Natural killer cell (primary cell): ENCODE data around the gene FGD2. TPM values are rescaled to one million over a fixed set of nuclear protein-coding genes. Genes with fewer than 3 reads are reported as not detected.

Experiments
- ATAC-seq, 3 donors: fragments of 150-1000 bp in 2 of 3; fragments of 200-7000 bp in 1 of 3; cut with Tn5 transposase; 1 replicate in 1 of 3; 2 replicates in 2 of 3; pipeline ENCODE4 v1.10.0; 2021; ENCODE audit warnings: mild to moderate bottlenecking in 2 of 3, moderate library complexity in 2 of 3
- DNase-seq, 2 donors: peaks; one replicate each; pipeline versions ENCODE4 v3.0.0 to v3.0.0-alpha.2; 2013 to 2021; ENCODE audit warnings: mixed read lengths in 1 of 2
- H3K27ac ChIP-seq: one replicate; pipeline ENCODE4 v1.5.1; 2013; ENCODE audit warnings: mild to moderate bottlenecking, low read length
- H3K27me3 ChIP-seq: one replicate; pipeline ENCODE4 v1.6.1; 2013; ENCODE audit warnings: low read length; ENCODE audit not compliant: control insufficient read depth, insufficient read depth
- H3K36me3 ChIP-seq: one replicate; pipeline ENCODE4 v1.6.1; 2013; ENCODE audit warnings: low read length; ENCODE audit not compliant: control insufficient read depth, insufficient read depth
- H3K4me1 ChIP-seq: one replicate; pipeline ENCODE4 v1.6.1; 2013; ENCODE audit warnings: low read length; ENCODE audit not compliant: control insufficient read depth, insufficient read depth
- H3K4me3 ChIP-seq: one replicate; pipeline ENCODE4 v1.5.1; 2013; ENCODE audit warnings: low read length
- H3K9me3 ChIP-seq: one replicate; pipeline ENCODE4 v1.6.1; 2013; ENCODE audit warnings: low read length; ENCODE audit not compliant: control insufficient read depth, insufficient read depth
- H3K27ac Mint-ChIP-seq, 2 donors: one replicate each; pipeline ENCODE4 v1.8.0; 2022; ENCODE audit warnings: mild to moderate bottlenecking in 2 of 2, mixed read lengths in 2 of 2, moderate library complexity in 1 of 2
- H3K27me3 Mint-ChIP-seq, 2 donors: one replicate each; pipeline ENCODE4 v1.8.0; 2022; ENCODE audit warnings: low read depth in 2 of 2, mixed read lengths in 2 of 2
- H3K36me3 Mint-ChIP-seq: one replicate; pipeline ENCODE4 v1.8.0; 2022; ENCODE audit warnings: mixed read lengths
- H3K4me1 Mint-ChIP-seq, 2 donors: one replicate each; pipeline ENCODE4 v1.8.0; 2022; ENCODE audit warnings: mixed read lengths in 2 of 2
- H3K4me3 Mint-ChIP-seq: one replicate; pipeline ENCODE4 v1.8.0; 2022; ENCODE audit warnings: mild to moderate bottlenecking, moderate library complexity, mixed read lengths
- H3K9me3 Mint-ChIP-seq, 2 donors: one replicate each; pipeline ENCODE4 v1.8.0; 2022; ENCODE audit warnings: mixed read lengths in 2 of 2
- WGBS: methylation state at CpG from one replicate; pipeline ENCODE4 v1.1.7; 2013; ENCODE audit warnings: missing lambda C conversion rate; ENCODE audit not compliant: insufficient coverage; 5-methylcytosine and 5-hydroxymethylcytosine counted together
- intact Hi-C: fragments of 100-400 bp; cut with micrococcal nuclease; formaldehyde crosslinking; loops from one replicate; pipeline ENCODE4 v1.14.2; 2022
- total RNA-seq, 4 donors: library from RNA; stranded (reverse); fragments of 120-200 nt in 1 of 4; gene quantifications; one replicate each; pipeline versions ENCODE4 v1.2.3 to v1.2.4, GENCODE V29; 2013 to 2022
- TF ChIP-seq, protein P1 (sequence below): fragments of 200-600 bp; IDR thresholded peaks from one replicate; pipeline ENCODE4 v1.8.0; 2022; ENCODE audit warnings: antibody characterized with exemption

The FGD2 gene
- total RNA-seq, 3 donors from 2014 or later (not counting 1 experiment from before 2014, with no cell fraction given): 6.3 to 22.3 (median 14.1) TPM

DNA sequence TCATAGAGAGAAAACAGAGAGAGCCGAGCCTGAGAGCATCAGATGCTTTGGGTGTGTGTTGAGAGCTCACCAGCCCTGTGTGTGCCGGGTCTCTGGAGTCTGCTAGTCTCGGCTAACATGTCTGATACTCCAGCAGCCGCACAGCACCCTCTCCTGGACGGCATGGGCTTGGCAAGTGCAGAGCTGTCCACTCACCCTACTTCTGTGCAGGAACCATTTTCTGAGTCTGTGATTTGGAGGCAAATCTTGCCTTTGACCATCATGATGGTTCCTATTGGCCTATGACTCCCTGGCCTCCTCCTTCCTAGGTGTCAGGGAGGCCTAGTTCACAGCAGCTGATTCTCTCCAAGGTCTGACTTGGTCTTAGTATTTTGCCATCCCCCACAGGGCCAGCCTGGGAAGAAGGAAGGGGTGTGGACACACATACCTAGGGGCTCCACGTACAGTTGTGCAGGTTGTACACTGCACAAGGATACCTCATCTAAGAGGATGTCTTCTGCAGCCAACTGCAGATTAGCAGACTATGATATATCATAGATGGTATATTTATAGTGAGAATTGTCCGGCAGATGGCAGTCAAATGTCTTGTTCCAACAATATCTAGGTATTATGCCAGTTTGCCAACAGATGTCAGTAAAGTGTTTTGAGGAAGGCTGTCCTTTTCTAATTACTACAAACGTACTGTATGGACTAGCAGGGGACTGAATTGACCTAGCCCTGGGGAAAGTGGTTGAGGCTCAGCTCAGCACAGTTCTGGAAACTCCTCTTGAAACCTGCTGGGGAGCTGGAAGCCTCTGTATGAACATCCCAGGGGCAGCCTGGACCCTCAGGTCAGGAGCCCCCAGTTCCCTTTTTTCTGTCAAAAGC, 13.0 kb downstream of the FGD2 start:
- DNase-seq: peak; percentile 81 to 92
- peak; percentile 92 to 96 (median 92) for ATAC-seq
- Mint-ChIP-seq H3K27ac (peak overlapping the region in 1 of 2 donors; percentile 64), H3K4me1 (peaks cover 33 to 45% of the 10 kb centered on the region in 2 donors), H3K4me3 (no peak overlapping the region), H3K36me3 (no peaks in the 10 kb centered on the region), H3K27me3 (no peaks in the 10 kb centered on the region), H3K9me3 (no peaks in the 10 kb centered on the region)
- no peak overlapping the region for H3K4me3 ChIP-seq
- TF ChIP-seq, protein P1, sequence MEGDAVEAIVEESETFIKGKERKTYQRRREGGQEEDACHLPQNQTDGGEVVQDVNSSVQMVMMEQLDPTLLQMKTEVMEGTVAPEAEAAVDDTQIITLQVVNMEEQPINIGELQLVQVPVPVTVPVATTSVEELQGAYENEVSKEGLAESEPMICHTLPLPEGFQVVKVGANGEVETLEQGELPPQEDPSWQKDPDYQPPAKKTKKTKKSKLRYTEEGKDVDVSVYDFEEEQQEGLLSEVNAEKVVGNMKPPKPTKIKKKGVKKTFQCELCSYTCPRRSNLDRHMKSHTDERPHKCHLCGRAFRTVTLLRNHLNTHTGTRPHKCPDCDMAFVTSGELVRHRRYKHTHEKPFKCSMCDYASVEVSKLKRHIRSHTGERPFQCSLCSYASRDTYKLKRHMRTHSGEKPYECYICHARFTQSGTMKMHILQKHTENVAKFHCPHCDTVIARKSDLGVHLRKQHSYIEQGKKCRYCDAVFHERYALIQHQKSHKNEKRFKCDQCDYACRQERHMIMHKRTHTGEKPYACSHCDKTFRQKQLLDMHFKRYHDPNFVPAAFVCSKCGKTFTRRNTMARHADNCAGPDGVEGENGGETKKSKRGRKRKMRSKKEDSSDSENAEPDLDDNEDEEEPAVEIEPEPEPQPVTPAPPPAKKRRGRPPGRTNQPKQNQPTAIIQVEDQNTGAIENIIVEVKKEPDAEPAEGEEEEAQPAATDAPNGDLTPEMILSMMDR: peak; percentile 91
- WGBS: 6% methylated on average over 8 of the region's 8 CpGs
- peaks cover 32% of the 10 kb centered on the region for H3K4me1 ChIP-seq
- peaks cover 8% of the 10 kb centered on the region for H3K36me3 ChIP-seq
- intact Hi-C loops: loop anchor here (1.0 to 2.0 kb wide), 7 partner anchors 32 to 296 kb away; partner anchors contain the start of genes C6orf89 and MTCH1
- H3K27ac ChIP-seq: peak overlapping the region; percentile 34
- no peaks in the 10 kb centered on the region for H3K27me3 ChIP-seq
- no peaks in the 10 kb centered on the region for H3K9me3 ChIP-seq

DNA sequence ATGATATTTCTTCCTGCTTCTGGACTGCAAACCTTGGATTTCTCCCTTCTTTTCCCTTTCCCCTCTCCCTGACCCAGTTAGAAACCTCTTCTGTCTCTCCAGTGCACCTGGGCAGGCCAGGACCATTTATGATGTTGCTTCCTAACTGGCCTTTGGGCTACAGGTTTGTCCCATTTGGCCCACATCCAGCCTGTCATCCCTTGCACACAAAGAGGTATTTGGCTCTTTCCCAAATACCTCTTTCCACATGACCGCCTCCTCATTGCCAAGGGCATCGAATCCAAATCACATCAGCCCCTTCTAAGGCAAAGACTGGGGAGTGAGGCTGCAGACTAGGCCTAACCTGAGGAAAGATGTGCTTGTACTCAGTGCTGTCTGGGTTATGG, 13.6 kb downstream of the FGD2 start:
- Mint-ChIP-seq H3K36me3 (no peaks in the 10 kb centered on the region), H3K27me3 (no peaks in the 10 kb centered on the region), H3K9me3 (no peaks in the 10 kb centered on the region), H3K4me3 (no peak overlapping the region), H3K27ac (peak overlapping the region in 1 of 2 donors; percentile 64), H3K4me1 (peaks cover 35 to 47% of the 10 kb centered on the region in 2 donors)
- no peaks in the 10 kb centered on the region for H3K27me3 ChIP-seq
- H3K36me3 ChIP-seq: peaks cover 7% of the 10 kb centered on the region
- WGBS: 95% methylated on average over 2 of the region's 2 CpGs
- H3K4me3 ChIP-seq: no peak overlapping the region
- peaks cover 32% of the 10 kb centered on the region for H3K4me1 ChIP-seq
- DNase-seq (peak in 1 of 2 donors; percentile 25), ATAC-seq (no peak)
- intact Hi-C loops: loop anchor here (2.0 kb wide), 1 partner anchor 296 kb away; no protein-coding TSS in a partner anchor
- TF ChIP-seq, protein P1: no peak
- no peaks in the 10 kb centered on the region for H3K9me3 ChIP-seq
- H3K27ac ChIP-seq: peak overlapping the region; percentile 34

DNA sequence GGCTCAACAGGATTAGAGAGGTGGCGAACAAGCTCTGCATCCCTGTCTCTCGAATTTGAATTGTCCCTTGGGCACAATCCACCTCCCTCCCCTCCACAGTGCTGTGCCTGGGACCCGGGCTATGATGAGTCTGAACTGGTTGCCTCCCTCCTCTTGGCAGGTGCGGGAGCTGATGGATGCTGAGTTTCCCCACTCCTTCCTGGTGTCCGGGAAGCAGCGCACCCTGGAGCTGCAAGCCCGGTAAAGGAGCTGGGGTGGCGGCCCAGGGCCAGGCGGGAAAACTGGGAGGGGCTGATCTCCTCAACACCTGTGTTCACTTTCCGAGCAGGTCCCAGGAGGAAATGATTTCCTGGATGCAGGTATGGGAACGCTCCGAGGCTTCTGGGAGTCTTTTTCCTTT, 14.9 kb downstream of the FGD2 start:
- intact Hi-C loops: no loop called here

More for the DNA sequence above, 14.9 kb downstream of the FGD2 start:
- H3K36me3 Mint-ChIP-seq: no peaks in the 10 kb centered on the region
- DNase-seq (no peak), ATAC-seq (no peak)
- TF ChIP-seq, protein P1: no peak
- H3K27me3 Mint-ChIP-seq: no peaks in the 10 kb centered on the region
- H3K9me3 ChIP-seq: no peaks in the 10 kb centered on the region
- no peaks in the 10 kb centered on the region for H3K9me3 Mint-ChIP-seq
- H3K4me3 ChIP-seq: no peak overlapping the region
- H3K4me1 Mint-ChIP-seq: peaks cover 40 to 52% of the 10 kb centered on the region in 2 donors
- H3K27me3 ChIP-seq: no peaks in the 10 kb centered on the region
- no peak overlapping the region for H3K27ac ChIP-seq
- no peak overlapping the region for H3K4me3 Mint-ChIP-seq
- peaks cover 7% of the 10 kb centered on the region for H3K36me3 ChIP-seq
- 88% methylated on average over 11 of the region's 12 CpGs for WGBS
- peaks cover 39% of the 10 kb centered on the region for H3K4me1 ChIP-seq
- H3K27ac Mint-ChIP-seq: no peak overlapping the region
